ENCODE results near the gene POLR2F.

- TF ChIP-seq CTCF (IDR thresholded peaks at IDR 0.05) (peak; percentile 88), EZH2 (IDR thresholded peaks at IDR 0.05) (no peak), EZH2phosphoT487 (IDR thresholded peaks at IDR 0.05) (no peak)
Measured at GRCh38 chr22:37933711-37934376, 19.7 kb upstream of the POLR2F start.

All from neural progenitor cell (in vitro differentiated cells).